ENCODE data around the gene IL10.
"Not testable (repeated sequence)": the region's sequence is repeated elsewhere in the genome, so short reads cannot be mapped to it uniquely, and the experiment has no call there.

Gene IL10

GRCh38 chr1:206762741-206763364 lies 9.4 kb downstream of the IL10 start:
- DNase-seq, result not testable (repeated sequence)

GRCh38 chr1:206761159-206761768 lies 11.0 kb downstream of the IL10 start:
- DNase-seq, result no peak

- DNase-seq, result no peak
Measured at GRCh38 chr1:206760590-206760989, 11.7 kb downstream of the IL10 start.

- DNase-seq, result no peak
Measured at GRCh38 chr1:206757524-206758266, 14.6 kb downstream of the IL10 start.

- no peak for DNase-seq
Measured at GRCh38 chr1:206754011-206754410, 18.3 kb downstream of the IL10 start.

GRCh38 chr1:206753141-206753540 lies 19.2 kb downstream of the IL10 start:
- DNase-seq, result no peak

GRCh38 chr1:206752481-206752880 lies 19.8 kb downstream of the IL10 start:
- DNase-seq, result no peak

- no peak for DNase-seq
Measured at GRCh38 chr1:206751891-206752290, 20.4 kb downstream of the IL10 start.

- no peak for DNase-seq
Measured at GRCh38 chr1:206748348-206749030, 23.8 kb downstream of the IL10 start.

- DNase-seq, result no peak
Measured at GRCh38 chr1:206745301-206745700, 27.0 kb downstream of the IL10 start.

GRCh38 chr1:206744683-206745082 lies 27.6 kb downstream of the IL10 start:
- no peak for DNase-seq

GRCh38 chr1:206742719-206743383 lies 29.4 kb downstream of the IL10 start:
- DNase-seq, result no peak

- no peak for DNase-seq
Measured at GRCh38 chr1:206741142-206741701, 31.1 kb downstream of the IL10 start.

GRCh38 chr1:206739411-206740076 lies 32.8 kb downstream of the IL10 start:
- no peak for DNase-seq

GRCh38 chr1:206738370-206739366 lies 33.6 kb downstream of the IL10 start:
- no peak for DNase-seq

GRCh38 chr1:206737729-206738201 lies 34.5 kb downstream of the IL10 start:
- no peak for DNase-seq

GRCh38 chr1:206736878-206737728 lies 35.2 kb downstream of the IL10 start:
- DNase-seq, result no peak

GRCh38 chr1:206735553-206736031 lies 36.7 kb downstream of the IL10 start:
- no peak for DNase-seq

- peak; percentile 15 for DNase-seq
Measured at GRCh38 chr1:206734499-206735142, 37.7 kb downstream of the IL10 start.
